CD4-positive, alpha-beta T cell treated with Interferon alpha-2 for 1 hour (primary cell): ENCODE measurements around the gene PTPRJ.

Experiments used
- DNase-seq, 2 donors: peaks; one replicate each; pipeline ENCODE4 v3.0.0-alpha.2; 2020 to 2022

PTPRJ gene

DNA sequence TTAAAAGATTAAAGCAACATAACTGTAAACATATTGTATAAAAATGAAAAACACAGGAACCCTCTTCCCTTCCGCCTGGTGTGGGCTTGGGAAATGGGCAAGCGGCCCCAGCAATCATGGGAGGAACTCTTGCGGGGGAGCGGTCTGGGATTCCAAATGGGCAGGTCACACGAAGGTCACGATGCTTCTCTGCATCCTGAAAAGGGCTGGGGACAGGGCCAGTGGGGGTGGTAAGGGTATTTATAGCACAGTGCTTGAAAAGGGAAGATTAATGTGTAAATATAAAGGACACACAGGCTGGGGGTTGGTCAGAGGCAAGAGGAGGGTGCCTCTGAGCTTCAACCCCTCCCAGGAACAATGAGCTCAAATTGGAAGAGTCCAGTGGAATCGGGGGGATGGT lies 189.4 kb downstream of the PTPRJ start:
- DNase-seq = no peak

DNA sequence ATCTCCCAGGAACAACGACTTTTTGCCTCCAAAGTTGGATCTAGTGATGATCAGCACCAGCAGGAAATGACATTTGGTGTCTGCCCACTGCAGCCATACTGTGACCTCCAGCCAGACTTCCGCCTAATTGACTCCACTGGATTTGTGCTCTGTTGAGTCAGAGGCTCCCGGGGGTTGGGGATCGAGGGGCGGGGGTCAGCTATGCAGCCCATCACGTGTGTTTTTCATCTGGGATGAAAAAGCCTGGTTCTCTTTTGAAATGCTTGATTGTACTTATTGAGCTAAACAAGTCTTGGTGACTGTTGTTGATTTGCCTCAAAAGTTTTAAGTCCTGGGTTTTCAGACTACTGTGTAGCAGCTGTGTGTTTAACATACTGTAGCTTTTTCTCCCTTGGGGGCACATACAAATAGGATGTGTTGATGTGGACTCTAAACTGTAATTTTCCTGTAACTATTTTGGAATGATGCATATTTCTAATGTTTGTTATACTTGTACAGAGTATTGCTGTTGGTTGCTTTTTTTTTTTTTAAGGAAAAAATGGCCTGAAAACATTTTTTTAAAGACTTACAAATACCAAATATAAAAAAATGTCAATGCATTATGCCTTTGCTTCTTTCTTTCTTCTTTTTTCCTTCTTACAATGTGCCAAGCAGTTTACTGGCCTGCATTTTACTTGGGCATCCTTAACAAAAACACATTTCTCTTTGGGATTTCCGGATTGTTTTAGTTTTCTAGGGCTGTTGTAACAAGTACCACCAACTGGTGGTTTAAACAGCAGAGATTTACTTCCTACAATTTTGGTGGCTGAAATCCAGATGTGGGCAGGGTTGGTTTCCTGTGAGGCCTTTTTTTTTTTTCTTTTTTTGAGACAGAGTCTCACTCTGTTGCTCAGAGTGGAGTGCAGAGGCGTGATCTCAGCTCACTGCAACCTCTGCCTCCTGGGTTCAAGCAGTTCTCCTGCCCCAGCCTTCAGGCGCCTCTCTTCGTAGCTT lies 190.2 kb downstream of the PTPRJ start:
- DNase-seq = no peak

GRCh38 chr11:48172818-48173609 lies 192.7 kb downstream of the PTPRJ start:
- peak; percentile 35 to 68 for DNase-seq

- no peak for DNase-seq
These were observed 197.3 kb downstream of the PTPRJ start for GRCh38 chr11:48177661-48178060.

DNA sequence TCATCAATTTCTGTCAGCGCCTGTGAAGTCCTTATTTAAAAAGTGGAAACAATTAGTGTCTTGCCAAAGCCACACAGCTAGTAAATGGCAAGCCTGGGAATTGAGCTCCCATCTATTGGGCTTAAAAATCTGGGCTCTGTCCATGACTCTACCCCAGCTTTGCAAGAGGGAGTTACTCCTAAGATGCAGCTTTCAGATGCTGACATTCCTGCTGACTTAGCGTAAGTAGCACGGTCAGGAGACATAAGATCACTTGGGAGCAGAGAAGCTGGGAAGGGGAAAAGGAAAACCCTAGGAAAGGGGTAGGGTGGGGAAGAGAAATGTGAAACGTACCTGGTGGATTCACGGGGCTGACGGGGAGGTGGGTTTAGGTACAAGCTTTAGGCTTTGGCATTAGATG lies 200.3 kb downstream of the PTPRJ start:
- no peak for DNase-seq

GRCh38 chr11:48182860-48183526 lies 202.6 kb downstream of the PTPRJ start:
- DNase-seq = no peak

GRCh38 chr11:48184452-48184851 lies 204.1 kb downstream of the PTPRJ start:
- no peak for DNase-seq

GRCh38 chr11:48190906-48191654 lies 210.7 kb downstream of the PTPRJ start:
- DNase-seq = peak in 1 of 2 donors; percentile 34

- DNase-seq = no peak
These were observed 213.5 kb downstream of the PTPRJ start for GRCh38 chr11:48193876-48194275.

- no peak for DNase-seq
These were observed 227.5 kb downstream of the PTPRJ start for GRCh38 chr11:48207881-48208280.

GRCh38 chr11:48210052-48210451 lies 229.7 kb downstream of the PTPRJ start:
- DNase-seq = no peak

DNA sequence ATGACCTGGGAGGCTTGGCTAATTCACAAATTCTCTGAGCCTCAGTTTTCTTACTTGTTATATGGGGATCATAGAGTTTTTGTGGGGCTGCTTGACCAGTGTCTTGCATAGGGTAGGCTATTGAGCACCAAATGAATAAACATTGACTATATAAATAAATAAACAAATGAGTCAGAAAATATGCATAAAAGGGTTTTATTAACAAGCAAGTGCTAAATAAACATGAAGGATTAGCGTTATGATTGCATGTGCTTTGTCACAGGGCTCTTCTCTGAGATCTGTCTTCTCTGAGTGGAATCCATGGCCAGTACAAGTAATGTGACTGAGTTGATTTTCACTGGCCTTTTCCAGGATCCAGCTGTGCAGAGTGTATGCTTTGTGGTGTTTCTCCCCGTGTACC lies 236.2 kb downstream of the PTPRJ start, which contains the start of gene OR4B1:
TSS of gene OR4B1 (plus strand) at position 301 of the 400 bp plus-strand sequence. CDS start at position 301, 0 bp downstream.
- DNase-seq = no peak
